Measurements from ENCODE around the gene ADGRL1. TPM values are rescaled to one million over a fixed set of nuclear protein-coding genes. Genes with fewer than 3 reads are reported as not detected.
A peak's percentile ranks its signal among the peaks of the same experiment; 100 is the strongest.
"Not testable (repeated sequence)": the region's sequence is repeated elsewhere in the genome, so short reads cannot be mapped to it uniquely, and the experiment has no call there.

ADGRL1 gene
- total RNA-seq, 1 experiment from 2014 or later, result 117 TPM

GRCh38 chr19:14247205-14247547 lies 41.2 kb upstream of the ADGRL1 start:
- not testable (repeated sequence) for H3K18ac ChIP-seq (ENCODE audit: insufficient read length, low read depth, low read length); H2BK120ac ChIP-seq (ENCODE audit: low read depth, low read length, poor library complexity, severe bottlenecking); H3K9me3 ChIP-seq (ENCODE audit: control insufficient read depth, low read depth, low read length); H3K9me3 Mint-ChIP-seq; H3K27ac ChIP-seq (ENCODE audit: insufficient read length, low read depth, low read length); H4K5ac ChIP-seq (ENCODE audit: insufficient read length, low read depth, low read length); H3K4me2 ChIP-seq (ENCODE audit: insufficient read depth, insufficient read length, low read length); H2BK20ac ChIP-seq (ENCODE audit: low read depth, low read length, poor library complexity, severe bottlenecking); H2BK15ac ChIP-seq (ENCODE audit: low read depth, low read length); H3K9ac ChIP-seq (ENCODE audit: extremely low read depth, insufficient read length, low read length); H4K20me1 ChIP-seq (ENCODE audit: control insufficient read depth, insufficient read depth, insufficient read length); H2AK5ac ChIP-seq (ENCODE audit: insufficient read length, low read length); H3K36me3 Mint-ChIP-seq (ENCODE audit: insufficient read depth in 1 of 3, low read depth in 3 of 3); DNase-seq; H3K4ac ChIP-seq (ENCODE audit: low read depth, low read length); H3K23me2 ChIP-seq (ENCODE audit: insufficient read length, low read depth, low read length, poor library complexity, severe bottlenecking); H3K27me3 ChIP-seq (ENCODE audit: insufficient read depth, low read length); H3K27me3 Mint-ChIP-seq (ENCODE audit: low read depth); H3K79me1 ChIP-seq (ENCODE audit: insufficient read depth, low read depth, low read length, poor library complexity, severe bottlenecking); H2BK12ac ChIP-seq (ENCODE audit: insufficient read length, low read depth, low read length); H2BK5ac ChIP-seq (ENCODE audit: insufficient read length, low read length); H3K14ac ChIP-seq (ENCODE audit: insufficient read depth, low read length); H4K91ac ChIP-seq (ENCODE audit: insufficient read length, low read depth, low read length); H3K23ac ChIP-seq (ENCODE audit: insufficient read length, low read depth, low read length); H4K8ac ChIP-seq (replicated peaks; ENCODE audit: insufficient read length, low read depth, low read length); H3K4me1 ChIP-seq (ENCODE audit: insufficient read depth, low read length); H3K79me2 ChIP-seq (ENCODE audit: insufficient read depth, low read length); H3K56ac ChIP-seq (ENCODE audit: insufficient read length, low read depth, low read length); H3T11ph ChIP-seq (ENCODE audit: low read length); H2AFZ ChIP-seq (ENCODE audit: low read length)
- H3K4me3 Mint-ChIP-seq, result peak overlapping the region; percentile 51 to 81
- H3K4me1 Mint-ChIP-seq, result peaks cover 9 to 11% of the 10 kb centered on the region in 2 experiments
- WGBS (ENCODE audit: extremely low coverage, insufficient read length, low lambda C conversion rate), result no CpG with 5 or more reads among the region's 6 CpGs
- peak overlapping the region; percentile 89 to 98 (median 95); a peak in 5 of 7 replicates for H3K27ac Mint-ChIP-seq

DNA sequence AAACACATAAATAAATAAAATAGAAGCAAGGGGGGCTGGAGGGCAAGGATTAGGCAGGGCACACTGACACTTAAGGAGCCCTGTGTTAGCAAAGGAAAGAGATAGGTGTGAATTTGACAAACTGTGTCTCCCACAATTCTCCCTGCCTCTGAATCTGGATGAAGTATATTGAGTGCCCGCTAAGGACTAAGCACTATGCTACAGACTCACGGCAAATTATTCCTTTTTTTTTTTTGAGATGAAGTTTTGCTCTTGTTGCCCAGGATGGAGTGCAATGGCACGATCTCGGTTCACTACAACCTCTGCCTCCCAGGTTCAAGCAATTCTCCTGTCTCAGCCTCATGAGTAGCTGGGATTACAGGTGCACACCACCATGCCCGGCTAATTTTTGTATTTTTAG lies 38.4 kb upstream of the ADGRL1 start:
- H3K4me1 Mint-ChIP-seq; H3K4me1 ChIP-seq (ENCODE audit: insufficient read depth, low read length); DNase-seq; H3K9ac ChIP-seq (ENCODE audit: extremely low read depth, insufficient read length, low read length); H3K4ac ChIP-seq (ENCODE audit: low read depth, low read length); H2AK5ac ChIP-seq (ENCODE audit: insufficient read length, low read length); H4K20me1 ChIP-seq (ENCODE audit: control insufficient read depth, insufficient read depth, insufficient read length); H3K23me2 ChIP-seq (ENCODE audit: insufficient read length, low read depth, low read length, poor library complexity, severe bottlenecking); H3K18ac ChIP-seq (ENCODE audit: insufficient read length, low read depth, low read length); H3K79me1 ChIP-seq (ENCODE audit: insufficient read depth, low read depth, low read length, poor library complexity, severe bottlenecking); H3K79me2 ChIP-seq (ENCODE audit: insufficient read depth, low read length); H2BK12ac ChIP-seq (ENCODE audit: insufficient read length, low read depth, low read length); H3K27ac Mint-ChIP-seq; H3K14ac ChIP-seq (ENCODE audit: insufficient read depth, low read length); H3K4me3 Mint-ChIP-seq; H3K27ac ChIP-seq (ENCODE audit: insufficient read length, low read depth, low read length); H3K9me3 Mint-ChIP-seq; H4K8ac ChIP-seq (replicated peaks; ENCODE audit: insufficient read length, low read depth, low read length); H3T11ph ChIP-seq (ENCODE audit: low read length); H3K9me3 ChIP-seq (ENCODE audit: control insufficient read depth, low read depth, low read length); H3K27me3 Mint-ChIP-seq (ENCODE audit: low read depth); H3K36me3 Mint-ChIP-seq (ENCODE audit: insufficient read depth in 1 of 3, low read depth in 3 of 3); H2BK15ac ChIP-seq (ENCODE audit: low read depth, low read length); H3K56ac ChIP-seq (ENCODE audit: insufficient read length, low read depth, low read length); H3K23ac ChIP-seq (ENCODE audit: insufficient read length, low read depth, low read length); H4K5ac ChIP-seq (ENCODE audit: insufficient read length, low read depth, low read length); H2AFZ ChIP-seq (ENCODE audit: low read length); H4K91ac ChIP-seq (ENCODE audit: insufficient read length, low read depth, low read length); H3K4me2 ChIP-seq (ENCODE audit: insufficient read depth, insufficient read length, low read length); H2BK120ac ChIP-seq (ENCODE audit: low read depth, low read length, poor library complexity, severe bottlenecking); H2BK5ac ChIP-seq (ENCODE audit: insufficient read length, low read length); H2BK20ac ChIP-seq (ENCODE audit: low read depth, low read length, poor library complexity, severe bottlenecking); H3K27me3 ChIP-seq (ENCODE audit: insufficient read depth, low read length): not testable (repeated sequence)
- WGBS (ENCODE audit: extremely low coverage, insufficient read length, low lambda C conversion rate), result no CpG with 5 or more reads among the region's 5 CpGs

Data from H9 (cell line).